PFSK-1 (cell line): Measurements from ENCODE around the gene EXOSC9.

Experiments
- FOXP2 ChIP-seq: optimal IDR thresholded peaks from 2 replicates; pipeline ENCODE3; 2011; ENCODE audit warnings: borderline replicate concordance, control low read depth, inconsistent platforms; ENCODE audit not compliant: insufficient read depth; ENCODE audit errors: extremely low read length, extremely low read depth
- POLR2AphosphoS5 ChIP-seq: IDR thresholded peaks from 2 replicates; pipeline ENCODE4 v1.6.1; 2012; ENCODE audit warnings: low read depth, mild to moderate bottlenecking, control low read depth, low read length, moderate library complexity
- SIN3A ChIP-seq: IDR thresholded peaks from 2 replicates; pipeline ENCODE4 v1.6.1; 2012; ENCODE audit warnings: mild to moderate bottlenecking, low read length, moderate library complexity, borderline replicate concordance; ENCODE audit not compliant: insufficient read depth
- TAF1 ChIP-seq: IDR thresholded peaks from 2 replicates; pipeline ENCODE4 v1.6.1; 2012; ENCODE audit warnings: low read length, control low read depth, borderline replicate concordance; ENCODE audit not compliant: insufficient read depth
- TF ChIP-seq, protein P1 (sequence below), 2 experiments: IDR thresholded peaks; 2 replicates each; pipeline versions ENCODE4 v1.6.1 to v1.8.0; 2011 to 2012; ENCODE audit warnings: low read depth in 2 of 2, low read length in 2 of 2, control low read depth in 1 of 2, inconsistent platforms in 1 of 2, mild to moderate bottlenecking in 1 of 2, moderate library complexity in 1 of 2; ENCODE audit not compliant: insufficient read depth in 1 of 2

Gene EXOSC9

DNA sequence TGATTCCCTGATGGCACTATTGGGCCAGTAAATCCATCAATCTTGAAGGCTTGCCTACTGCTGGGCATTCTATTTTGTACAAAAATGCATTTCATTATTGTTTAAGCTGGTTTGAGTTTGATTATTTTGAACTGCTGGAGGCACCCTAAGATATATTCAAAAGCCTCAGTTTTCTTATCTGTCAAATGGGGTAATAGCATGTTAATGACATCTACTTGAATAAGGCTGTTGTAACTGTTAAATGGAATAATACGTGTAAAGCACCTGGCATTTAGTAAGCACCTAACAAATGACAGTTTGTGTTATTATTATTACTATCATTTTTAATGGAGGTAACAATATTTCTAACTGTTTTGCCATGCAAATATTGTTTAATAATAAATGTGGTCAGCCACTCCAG, 29.3 kb upstream of the EXOSC9 start:
- TF ChIP-seq TAF1 = no peak
- no peak for TF ChIP-seq POLR2AphosphoS5
- TF ChIP-seq SIN3A = no peak
- TF ChIP-seq FOXP2 = no peak
- TF ChIP-seq, protein P1, sequence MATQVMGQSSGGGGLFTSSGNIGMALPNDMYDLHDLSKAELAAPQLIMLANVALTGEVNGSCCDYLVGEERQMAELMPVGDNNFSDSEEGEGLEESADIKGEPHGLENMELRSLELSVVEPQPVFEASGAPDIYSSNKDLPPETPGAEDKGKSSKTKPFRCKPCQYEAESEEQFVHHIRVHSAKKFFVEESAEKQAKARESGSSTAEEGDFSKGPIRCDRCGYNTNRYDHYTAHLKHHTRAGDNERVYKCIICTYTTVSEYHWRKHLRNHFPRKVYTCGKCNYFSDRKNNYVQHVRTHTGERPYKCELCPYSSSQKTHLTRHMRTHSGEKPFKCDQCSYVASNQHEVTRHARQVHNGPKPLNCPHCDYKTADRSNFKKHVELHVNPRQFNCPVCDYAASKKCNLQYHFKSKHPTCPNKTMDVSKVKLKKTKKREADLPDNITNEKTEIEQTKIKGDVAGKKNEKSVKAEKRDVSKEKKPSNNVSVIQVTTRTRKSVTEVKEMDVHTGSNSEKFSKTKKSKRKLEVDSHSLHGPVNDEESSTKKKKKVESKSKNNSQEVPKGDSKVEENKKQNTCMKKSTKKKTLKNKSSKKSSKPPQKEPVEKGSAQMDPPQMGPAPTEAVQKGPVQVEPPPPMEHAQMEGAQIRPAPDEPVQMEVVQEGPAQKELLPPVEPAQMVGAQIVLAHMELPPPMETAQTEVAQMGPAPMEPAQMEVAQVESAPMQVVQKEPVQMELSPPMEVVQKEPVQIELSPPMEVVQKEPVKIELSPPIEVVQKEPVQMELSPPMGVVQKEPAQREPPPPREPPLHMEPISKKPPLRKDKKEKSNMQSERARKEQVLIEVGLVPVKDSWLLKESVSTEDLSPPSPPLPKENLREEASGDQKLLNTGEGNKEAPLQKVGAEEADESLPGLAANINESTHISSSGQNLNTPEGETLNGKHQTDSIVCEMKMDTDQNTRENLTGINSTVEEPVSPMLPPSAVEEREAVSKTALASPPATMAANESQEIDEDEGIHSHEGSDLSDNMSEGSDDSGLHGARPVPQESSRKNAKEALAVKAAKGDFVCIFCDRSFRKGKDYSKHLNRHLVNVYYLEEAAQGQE (IDR thresholded peaks at IDR 0.05; ENCODE audit: insufficient read depth in 1 of 2, low read depth in 2 of 2, low read length in 2 of 2) = no peak

DNA sequence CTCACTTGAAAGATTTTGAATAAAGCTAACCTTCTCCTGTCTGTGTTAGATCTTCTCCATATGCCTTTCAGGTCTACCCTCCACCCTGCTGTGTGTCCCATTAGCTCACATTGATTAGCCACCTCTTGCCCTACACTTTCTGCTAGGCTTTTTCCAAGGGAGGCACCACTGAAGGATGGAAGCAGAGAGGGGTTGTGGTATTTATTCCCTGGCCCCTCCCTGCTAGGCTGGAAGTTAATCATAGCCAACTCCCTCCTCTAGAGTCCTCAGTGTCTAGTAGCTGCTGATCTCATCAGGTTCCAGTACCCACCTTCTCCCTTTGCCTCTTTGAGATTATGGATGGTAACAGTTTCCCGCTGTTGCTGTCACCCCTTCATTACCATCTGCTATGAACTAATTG, 27.2 kb upstream of the EXOSC9 start:
- no peak for TF ChIP-seq POLR2AphosphoS5
- TF ChIP-seq, protein P1 (IDR thresholded peaks at IDR 0.05; ENCODE audit: insufficient read depth in 1 of 2, low read depth in 2 of 2, low read length in 2 of 2) = no peak
- TF ChIP-seq TAF1 = no peak
- no peak for TF ChIP-seq FOXP2
- TF ChIP-seq SIN3A = no peak

DNA sequence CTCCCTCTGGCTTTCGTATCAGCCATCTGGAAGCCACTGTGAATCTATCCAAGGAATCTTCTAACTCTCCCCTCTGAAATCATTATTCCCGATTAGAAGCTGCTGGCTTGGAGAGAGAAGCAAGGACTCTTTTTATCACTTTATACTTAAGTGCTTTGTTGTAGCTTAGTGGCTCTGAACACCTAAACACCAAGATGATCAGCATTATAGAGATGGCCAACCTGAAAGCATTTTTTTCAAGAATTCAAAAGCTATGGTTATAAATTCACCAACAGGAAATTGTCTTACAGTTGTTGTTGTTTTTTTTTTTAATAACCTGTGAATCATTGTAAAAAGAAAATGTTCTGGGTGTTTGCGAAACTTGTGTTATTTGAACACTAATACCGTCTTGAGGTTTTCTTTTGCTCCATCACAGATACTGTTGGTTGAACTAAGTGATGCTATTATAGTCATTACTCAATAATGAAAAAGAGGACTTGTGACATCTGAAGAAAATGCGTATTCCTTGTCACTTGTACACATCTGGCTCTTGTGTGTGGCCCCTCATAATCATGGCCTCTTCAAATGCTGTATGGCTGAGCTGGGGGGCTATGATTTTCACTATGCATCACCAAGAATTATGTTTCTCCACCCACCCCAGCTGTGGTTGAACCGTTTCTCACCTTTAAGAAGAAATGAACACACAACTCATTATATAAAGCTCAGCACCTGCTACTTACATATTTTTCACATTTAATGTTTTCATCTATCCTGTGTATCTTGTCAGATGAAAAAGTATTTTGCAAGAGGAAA, 24.3 kb upstream of the EXOSC9 start:
- TF ChIP-seq TAF1 (no peak), FOXP2 (no peak), POLR2AphosphoS5 (no peak), SIN3A (no peak)
- TF ChIP-seq, protein P1 (IDR thresholded peaks at IDR 0.05; ENCODE audit: insufficient read depth in 1 of 2, low read depth in 2 of 2, low read length in 2 of 2) = no peak

DNA sequence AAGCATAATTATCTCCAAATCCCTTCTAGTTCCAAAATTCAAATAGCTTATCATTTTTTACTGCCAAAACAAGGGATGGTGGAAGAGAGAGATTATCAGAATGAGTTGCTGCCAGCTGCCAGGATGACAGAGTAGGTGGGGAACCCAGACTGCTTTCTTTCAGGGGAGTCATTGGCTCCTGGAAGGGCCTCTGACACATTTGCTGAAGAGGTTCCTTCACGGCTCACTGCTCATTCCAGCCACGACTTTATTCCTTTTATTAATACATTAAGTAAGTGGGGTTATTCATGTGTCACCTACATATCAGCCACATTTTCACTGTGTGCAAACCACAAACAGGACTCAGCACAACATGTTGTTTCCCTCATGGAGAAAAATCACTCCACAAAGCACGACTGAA, 23.5 kb upstream of the EXOSC9 start:
- TF ChIP-seq TAF1 (no peak), FOXP2 (no peak), SIN3A (no peak), POLR2AphosphoS5 (no peak)
- TF ChIP-seq, protein P1 (IDR thresholded peaks at IDR 0.05; ENCODE audit: insufficient read depth in 1 of 2, low read depth in 2 of 2, low read length in 2 of 2) = no peak
